GM21390 (cell line): Measurements from ENCODE around the gene RNLS.
"Not testable (repeated sequence)": the region's sequence is repeated elsewhere in the genome, so short reads cannot be mapped to it uniquely, and the experiment has no call there.

Source experiments
- ATAC-seq: cut with Tn5 transposase; IDR thresholded peaks from one replicate; pipeline ENCODE4 v1.9.1; 2021; ENCODE audit not compliant: unreplicated experiment

Gene RNLS

GRCh38 chr10:88309365-88309764 is 273.8 kb downstream of the RNLS start:
- no peak for ATAC-seq

GRCh38 chr10:88308361-88308760 is 274.8 kb downstream of the RNLS start:
- ATAC-seq = not testable (repeated sequence)

- no peak for ATAC-seq
Measured at GRCh38 chr10:88299787-88300186, 283.3 kb downstream of the RNLS start.

GRCh38 chr10:88297103-88297502 is 286.0 kb downstream of the RNLS start:
- ATAC-seq = no peak

- ATAC-seq = no peak
Measured at GRCh38 chr10:88293651-88294230, 289.4 kb downstream of the RNLS start.

GRCh38 chr10:88293073-88293472 is 290.0 kb downstream of the RNLS start:
- ATAC-seq = no peak

- no peak for ATAC-seq
Measured at GRCh38 chr10:88292185-88292514, 291.0 kb downstream of the RNLS start.

- no peak for ATAC-seq
Measured at GRCh38 chr10:88291289-88292184, 291.6 kb downstream of the RNLS start.

GRCh38 chr10:88289342-88289741 is 293.8 kb downstream of the RNLS start:
- no peak for ATAC-seq

- peak; percentile 73 for ATAC-seq
Measured at GRCh38 chr10:88288320-88289059, 294.6 kb downstream of the RNLS start.

GRCh38 chr10:88286030-88286429 is 297.1 kb downstream of the RNLS start:
- no peak for ATAC-seq

- no peak for ATAC-seq
Measured at GRCh38 chr10:88281592-88282347, 301.3 kb downstream of the RNLS start.

GRCh38 chr10:88280518-88280917 is 302.6 kb downstream of the RNLS start:
- ATAC-seq = no peak

- no peak for ATAC-seq
Measured at GRCh38 chr10:88278912-88279311, 304.2 kb downstream of the RNLS start.

GRCh38 chr10:88276945-88277344 is 306.2 kb downstream of the RNLS start:
- not testable (repeated sequence) for ATAC-seq

GRCh38 chr10:88274286-88274685 is 308.8 kb downstream of the RNLS start:
- ATAC-seq = no peak

- ATAC-seq = no peak
Measured at GRCh38 chr10:88273567-88273966, 309.6 kb downstream of the RNLS start.

GRCh38 chr10:88271761-88272543 is 311.2 kb downstream of the RNLS start:
- peak; percentile 16 for ATAC-seq

- peak; percentile 87 for ATAC-seq
Measured at GRCh38 chr10:88270871-88271713, 312.0 kb downstream of the RNLS start.
